ENCODE data around the gene NPY2R. TPM values are rescaled to one million over a fixed set of nuclear protein-coding genes. Genes with fewer than 3 reads are reported as not detected.

Gene NPY2R
- total and polyA plus RNA-seq, 4 donors, result 0.04 TPM; not detected in 3

- H3K4me3 ChIP-seq (ENCODE audit: low read depth in 1 of 3, low read length in 3 of 3), result no peak overlapping the region
- H3K27me3 ChIP-seq (ENCODE audit: control insufficient read depth in 4 of 4, insufficient read depth in 4 of 4, low read length in 3 of 4), result no peaks in the 10 kb centered on the region
- TF ChIP-seq RAD21 (IDR thresholded peaks at IDR 0.05) (peak; percentile 47 to 62), RXRA (IDR thresholded peaks at IDR 0.05) (no peak), NR2F2 (IDR thresholded peaks at IDR 0.05) (no peak)
- TF ChIP-seq, protein P1, sequence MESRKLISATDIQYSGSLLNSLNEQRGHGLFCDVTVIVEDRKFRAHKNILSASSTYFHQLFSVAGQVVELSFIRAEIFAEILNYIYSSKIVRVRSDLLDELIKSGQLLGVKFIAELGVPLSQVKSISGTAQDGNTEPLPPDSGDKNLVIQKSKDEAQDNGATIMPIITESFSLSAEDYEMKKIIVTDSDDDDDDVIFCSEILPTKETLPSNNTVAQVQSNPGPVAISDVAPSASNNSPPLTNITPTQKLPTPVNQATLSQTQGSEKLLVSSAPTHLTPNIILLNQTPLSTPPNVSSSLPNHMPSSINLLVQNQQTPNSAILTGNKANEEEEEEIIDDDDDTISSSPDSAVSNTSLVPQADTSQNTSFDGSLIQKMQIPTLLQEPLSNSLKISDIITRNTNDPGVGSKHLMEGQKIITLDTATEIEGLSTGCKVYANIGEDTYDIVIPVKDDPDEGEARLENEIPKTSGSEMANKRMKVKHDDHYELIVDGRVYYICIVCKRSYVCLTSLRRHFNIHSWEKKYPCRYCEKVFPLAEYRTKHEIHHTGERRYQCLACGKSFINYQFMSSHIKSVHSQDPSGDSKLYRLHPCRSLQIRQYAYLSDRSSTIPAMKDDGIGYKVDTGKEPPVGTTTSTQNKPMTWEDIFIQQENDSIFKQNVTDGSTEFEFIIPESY (IDR thresholded peaks at IDR 0.05), result no peak
- DNase-seq (ENCODE audit: low spot score), result no peak
- no peaks in the 10 kb centered on the region for H3K36me3 ChIP-seq (ENCODE audit: control insufficient read depth in 4 of 4, insufficient read depth in 3 of 4, low read depth in 1 of 4, low read length in 3 of 4)
- WGBS, result 40% methylated on average over 4 of the region's 4 CpGs
- no peak overlapping the region for H3K9ac ChIP-seq (ENCODE audit: low read depth in 1 of 2, low read length in 2 of 2)
- no peak overlapping the region for H3K27ac ChIP-seq (ENCODE audit: low read depth in 1 of 2, low read length in 2 of 2)
- H3K9me3 ChIP-seq (ENCODE audit: control insufficient read depth in 4 of 4, low read length in 3 of 4), result no peaks in the 10 kb centered on the region
- H3K4me1 ChIP-seq (ENCODE audit: control insufficient read depth in 4 of 4, insufficient read depth in 4 of 4, low read length in 3 of 4), result no peaks in the 10 kb centered on the region
These were observed 37.9 kb upstream of the NPY2R start for GRCh38 chr4:155170569-155170968.

- Histone ChIP-seq H3K9ac (ENCODE audit: low read depth in 1 of 2, low read length in 2 of 2) (no peak overlapping the region), H3K4me1 (ENCODE audit: control insufficient read depth in 4 of 4, insufficient read depth in 4 of 4, low read length in 3 of 4) (no peaks in the 10 kb centered on the region)
These were observed 35.1 kb upstream of the NPY2R start for GRCh38 chr4:155173371-155173770.

DNA sequence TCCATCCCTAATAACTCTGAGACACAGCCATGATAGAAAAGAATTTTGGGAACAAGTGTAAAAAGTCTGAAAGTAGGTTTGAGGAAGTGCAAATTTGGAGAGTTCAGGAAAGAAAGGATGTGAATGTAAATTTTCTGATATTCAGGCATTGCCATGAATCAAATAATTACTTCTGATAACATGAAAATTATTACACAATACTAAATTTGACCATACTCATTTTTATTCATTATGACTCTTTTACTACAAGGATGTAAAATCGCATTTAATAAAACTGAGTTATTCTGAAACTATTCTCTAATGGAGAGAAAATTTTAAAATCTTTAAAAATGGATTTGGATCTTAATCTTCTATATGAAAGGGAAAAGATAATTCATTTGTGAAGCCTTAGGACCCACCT is 33.8 kb upstream of the NPY2R start:
- H3K9me3 ChIP-seq (ENCODE audit: control insufficient read depth in 4 of 4, low read length in 3 of 4), result no peaks in the 10 kb centered on the region
- H3K4me3 ChIP-seq (ENCODE audit: low read depth in 1 of 3, low read length in 3 of 3), result no peak overlapping the region
- 57% methylated on average over 1 of the region's 1 CpG for WGBS
- no peaks in the 10 kb centered on the region for H3K36me3 ChIP-seq (ENCODE audit: control insufficient read depth in 4 of 4, insufficient read depth in 3 of 4, low read depth in 1 of 4, low read length in 3 of 4)
- peaks cover 0 to 2% (median 0%) of the 10 kb centered on the region in 4 donors for H3K27me3 ChIP-seq (ENCODE audit: control insufficient read depth in 4 of 4, insufficient read depth in 4 of 4, low read length in 3 of 4)
- TF ChIP-seq, protein P2, sequence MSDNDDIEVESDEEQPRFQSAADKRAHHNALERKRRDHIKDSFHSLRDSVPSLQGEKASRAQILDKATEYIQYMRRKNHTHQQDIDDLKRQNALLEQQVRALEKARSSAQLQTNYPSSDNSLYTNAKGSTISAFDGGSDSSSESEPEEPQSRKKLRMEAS (IDR thresholded peaks at IDR 0.05), result no peak
- no peak for TF ChIP-seq JUND (IDR thresholded peaks at IDR 0.05)
- no peak for TF ChIP-seq ATF3 (IDR thresholded peaks at IDR 0.05)
- no peak for TF ChIP-seq SP1 (IDR thresholded peaks at IDR 0.05)
- TF ChIP-seq YY1 (IDR thresholded peaks at IDR 0.05), result no peak
- no peak for TF ChIP-seq HNF4G (IDR thresholded peaks at IDR 0.05)
- no peak for TF ChIP-seq REST (IDR thresholded peaks at IDR 0.05)
- TF ChIP-seq RAD21 (IDR thresholded peaks at IDR 0.05), result no peak
- TF ChIP-seq HNF4A (conservative IDR thresholded peaks at IDR 0.05), result no peak
- TF ChIP-seq FOXA1 (IDR thresholded peaks at IDR 0.05), result no peak
- no peak for TF ChIP-seq FOXA2 (IDR thresholded peaks at IDR 0.05)
- DNase-seq (ENCODE audit: low spot score), result no peak
- no peak overlapping the region for H3K27ac ChIP-seq (ENCODE audit: low read depth in 1 of 2, low read length in 2 of 2)
- H3K9ac ChIP-seq (ENCODE audit: low read depth in 1 of 2, low read length in 2 of 2), result no peak overlapping the region
- H3K4me1 ChIP-seq (ENCODE audit: control insufficient read depth in 4 of 4, insufficient read depth in 4 of 4, low read length in 3 of 4), result no peaks in the 10 kb centered on the region

More at GRCh38 chr4:155173371-155173770, 35.1 kb upstream of the NPY2R start:
- H3K27ac ChIP-seq (ENCODE audit: low read depth in 1 of 2, low read length in 2 of 2), result no peak overlapping the region
- WGBS, result 75% methylated on average over 4 of the region's 4 CpGs
- no peaks in the 10 kb centered on the region for H3K36me3 ChIP-seq (ENCODE audit: control insufficient read depth in 4 of 4, insufficient read depth in 3 of 4, low read depth in 1 of 4, low read length in 3 of 4)
- no peak for DNase-seq (ENCODE audit: low spot score)
- no peak overlapping the region for H3K4me3 ChIP-seq (ENCODE audit: low read depth in 1 of 3, low read length in 3 of 3)
- peaks cover 0 to 2% (median 0%) of the 10 kb centered on the region in 4 donors for H3K27me3 ChIP-seq (ENCODE audit: control insufficient read depth in 4 of 4, insufficient read depth in 4 of 4, low read length in 3 of 4)
- TF ChIP-seq RXRA (IDR thresholded peaks at IDR 0.05) (no peak), NR2F2 (IDR thresholded peaks at IDR 0.05) (no peak), YY1 (IDR thresholded peaks at IDR 0.05) (no peak), JUND (IDR thresholded peaks at IDR 0.05) (no peak), FOXA2 (IDR thresholded peaks at IDR 0.05) (no peak), SP1 (IDR thresholded peaks at IDR 0.05) (no peak), RAD21 (IDR thresholded peaks at IDR 0.05) (no peak), HNF4G (IDR thresholded peaks at IDR 0.05) (no peak), ATF3 (IDR thresholded peaks at IDR 0.05) (no peak)
- TF ChIP-seq, protein P3, sequence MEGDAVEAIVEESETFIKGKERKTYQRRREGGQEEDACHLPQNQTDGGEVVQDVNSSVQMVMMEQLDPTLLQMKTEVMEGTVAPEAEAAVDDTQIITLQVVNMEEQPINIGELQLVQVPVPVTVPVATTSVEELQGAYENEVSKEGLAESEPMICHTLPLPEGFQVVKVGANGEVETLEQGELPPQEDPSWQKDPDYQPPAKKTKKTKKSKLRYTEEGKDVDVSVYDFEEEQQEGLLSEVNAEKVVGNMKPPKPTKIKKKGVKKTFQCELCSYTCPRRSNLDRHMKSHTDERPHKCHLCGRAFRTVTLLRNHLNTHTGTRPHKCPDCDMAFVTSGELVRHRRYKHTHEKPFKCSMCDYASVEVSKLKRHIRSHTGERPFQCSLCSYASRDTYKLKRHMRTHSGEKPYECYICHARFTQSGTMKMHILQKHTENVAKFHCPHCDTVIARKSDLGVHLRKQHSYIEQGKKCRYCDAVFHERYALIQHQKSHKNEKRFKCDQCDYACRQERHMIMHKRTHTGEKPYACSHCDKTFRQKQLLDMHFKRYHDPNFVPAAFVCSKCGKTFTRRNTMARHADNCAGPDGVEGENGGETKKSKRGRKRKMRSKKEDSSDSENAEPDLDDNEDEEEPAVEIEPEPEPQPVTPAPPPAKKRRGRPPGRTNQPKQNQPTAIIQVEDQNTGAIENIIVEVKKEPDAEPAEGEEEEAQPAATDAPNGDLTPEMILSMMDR (IDR thresholded peaks at IDR 0.05; ENCODE audit: low read depth, low read length, missing input control), result no peak
- H3K9me3 ChIP-seq (ENCODE audit: control insufficient read depth in 4 of 4, low read length in 3 of 4), result no peaks in the 10 kb centered on the region

All from liver (tissue), 9 donors.